Fibroblast of the aortic adventitia (primary cell): ENCODE measurements around the gene FHDC1. TPM values are rescaled to one million over a fixed set of nuclear protein-coding genes. Genes with fewer than 3 reads are reported as not detected.

ENCODE experiments used
- DNase-seq: peaks from one replicate; pipeline ENCODE4 v3.0.0-alpha.2; 2010; ENCODE audit warnings: low read depth
- H3K4me3 ChIP-seq: 2 replicates; pipeline ENCODE4 v1.5.1; 2011; ENCODE audit warnings: low read depth, mild to moderate bottlenecking, control low read depth, low read length, moderate library complexity
- total RNA-seq: library from RNA; depleted of rRNA; stranded (reverse); fragments of >200 nt; gene quantifications from 2 replicates; pipeline ENCODE4 v1.2.3, GENCODE V29; 2012; ENCODE audit warnings: low replicate concordance
- TF ChIP-seq, protein P1 (sequence below): IDR thresholded peaks from 2 replicates; pipeline ENCODE4 v1.5.1; 2011; ENCODE audit warnings: mild to moderate bottlenecking, low read length, control low read depth, inconsistent platforms; ENCODE audit not compliant: insufficient read depth

FHDC1 gene
- total RNA-seq, 1 donor, result 0.09 TPM

DNA sequence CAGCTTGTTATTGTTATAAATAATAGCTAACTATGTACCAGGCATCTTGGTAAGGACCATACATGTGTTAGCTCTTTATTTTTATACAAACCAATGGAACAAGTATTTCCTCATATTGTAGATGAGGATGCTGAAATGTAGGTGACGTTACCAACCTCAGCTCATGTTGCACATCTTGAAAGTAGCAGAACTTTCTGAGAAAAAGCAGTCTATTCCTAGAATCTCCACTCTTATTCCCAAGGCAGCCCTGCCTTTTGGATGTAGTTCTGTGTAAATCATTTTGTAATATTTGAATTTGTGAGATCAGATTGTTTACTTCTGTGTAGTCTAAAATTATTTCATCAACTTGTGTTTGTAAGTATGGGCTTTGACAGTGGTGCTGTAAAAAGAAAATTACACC is 5.3 kb downstream of the FHDC1 start:
- DNase-seq, result no peak
- TF ChIP-seq, protein P1, sequence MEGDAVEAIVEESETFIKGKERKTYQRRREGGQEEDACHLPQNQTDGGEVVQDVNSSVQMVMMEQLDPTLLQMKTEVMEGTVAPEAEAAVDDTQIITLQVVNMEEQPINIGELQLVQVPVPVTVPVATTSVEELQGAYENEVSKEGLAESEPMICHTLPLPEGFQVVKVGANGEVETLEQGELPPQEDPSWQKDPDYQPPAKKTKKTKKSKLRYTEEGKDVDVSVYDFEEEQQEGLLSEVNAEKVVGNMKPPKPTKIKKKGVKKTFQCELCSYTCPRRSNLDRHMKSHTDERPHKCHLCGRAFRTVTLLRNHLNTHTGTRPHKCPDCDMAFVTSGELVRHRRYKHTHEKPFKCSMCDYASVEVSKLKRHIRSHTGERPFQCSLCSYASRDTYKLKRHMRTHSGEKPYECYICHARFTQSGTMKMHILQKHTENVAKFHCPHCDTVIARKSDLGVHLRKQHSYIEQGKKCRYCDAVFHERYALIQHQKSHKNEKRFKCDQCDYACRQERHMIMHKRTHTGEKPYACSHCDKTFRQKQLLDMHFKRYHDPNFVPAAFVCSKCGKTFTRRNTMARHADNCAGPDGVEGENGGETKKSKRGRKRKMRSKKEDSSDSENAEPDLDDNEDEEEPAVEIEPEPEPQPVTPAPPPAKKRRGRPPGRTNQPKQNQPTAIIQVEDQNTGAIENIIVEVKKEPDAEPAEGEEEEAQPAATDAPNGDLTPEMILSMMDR, result no peak
- H3K4me3 ChIP-seq, result no peak overlapping the region

DNA sequence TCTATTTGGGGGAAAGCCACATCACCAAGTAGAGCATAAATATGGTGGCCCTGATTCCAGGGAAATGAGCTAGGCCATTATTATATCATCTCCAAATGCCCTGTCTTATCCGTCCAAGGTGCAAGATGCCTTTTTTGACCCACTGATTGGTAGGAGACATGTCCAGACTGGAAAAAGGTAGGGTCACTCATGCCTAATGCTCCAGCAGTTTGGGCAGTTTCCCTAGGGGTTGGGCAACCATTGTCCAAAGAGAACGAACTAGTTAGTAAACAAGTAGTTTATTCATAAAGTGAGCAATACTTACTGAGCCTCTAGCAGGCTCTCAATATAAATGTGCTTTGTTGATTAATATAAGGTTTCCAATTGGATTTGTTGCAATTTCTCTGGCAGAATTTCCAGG is 6.2 kb downstream of the FHDC1 start:
- H3K4me3 ChIP-seq, result no peak overlapping the region
- TF ChIP-seq, protein P1, result no peak
- DNase-seq, result no peak

DNA sequence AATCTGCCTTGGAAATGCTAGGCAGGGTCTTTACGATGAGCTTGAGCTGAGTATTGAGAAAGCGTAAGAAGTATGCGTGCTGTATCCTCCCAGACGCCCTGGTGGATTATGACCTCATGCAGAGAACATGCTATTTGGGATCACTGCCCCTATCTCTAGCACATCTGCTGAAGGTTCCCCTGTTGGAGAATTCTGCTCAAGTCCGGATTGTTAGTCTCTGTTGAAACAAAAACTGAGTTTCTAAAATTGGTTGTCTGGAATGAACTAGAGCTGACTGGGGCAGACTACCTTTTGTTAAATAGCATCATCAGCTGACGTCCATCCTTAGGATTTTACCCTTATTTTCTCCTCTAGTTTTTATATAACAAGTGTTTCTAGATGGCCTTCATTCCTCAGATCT is 7.5 kb downstream of the FHDC1 start:
- no peak overlapping the region for H3K4me3 ChIP-seq
- DNase-seq, result peak; percentile 79
- TF ChIP-seq, protein P1, result no peak

DNA sequence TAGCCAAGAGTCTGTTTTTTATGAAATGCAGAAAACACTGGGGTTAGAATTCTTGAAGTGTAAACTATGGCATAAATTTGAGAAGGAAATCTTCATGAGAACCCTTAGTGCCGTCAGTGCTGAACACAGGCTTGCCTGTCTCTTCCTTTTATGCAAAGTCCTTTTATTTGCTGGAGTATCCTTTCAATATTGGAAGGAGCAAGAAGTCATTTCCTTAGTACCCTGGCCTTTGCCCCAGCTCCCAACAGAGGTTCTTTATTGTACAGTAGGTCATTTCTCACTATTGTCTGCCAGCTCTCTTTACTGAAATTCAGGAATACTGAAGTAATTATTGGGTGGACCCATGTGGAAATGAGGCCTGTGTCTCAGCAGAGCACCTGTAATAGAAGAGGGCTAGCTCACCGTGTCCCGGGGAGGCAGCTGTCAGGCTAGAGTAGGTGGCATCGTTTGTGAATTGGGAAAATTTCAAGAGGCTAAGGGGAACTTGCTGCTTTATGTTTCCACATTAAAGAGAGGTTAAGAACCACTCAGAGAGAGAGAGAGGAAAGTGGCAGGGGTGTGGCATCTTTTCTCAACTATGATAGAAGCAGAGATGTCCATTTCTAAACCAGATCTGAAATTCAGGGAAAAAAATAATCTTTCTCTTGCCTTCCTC is 8.7 kb downstream of the FHDC1 start:
- H3K4me3 ChIP-seq, result no peak overlapping the region
- TF ChIP-seq, protein P1, result no peak
- no peak for DNase-seq

GRCh38 chr4:152945639-152946038 is 9.5 kb downstream of the FHDC1 start:
- DNase-seq, result no peak
- TF ChIP-seq, protein P1, result no peak
- H3K4me3 ChIP-seq, result no peak overlapping the region

GRCh38 chr4:152946446-152946845 is 10.3 kb downstream of the FHDC1 start:
- no peak overlapping the region for H3K4me3 ChIP-seq
- TF ChIP-seq, protein P1, result no peak
- DNase-seq, result no peak

DNA sequence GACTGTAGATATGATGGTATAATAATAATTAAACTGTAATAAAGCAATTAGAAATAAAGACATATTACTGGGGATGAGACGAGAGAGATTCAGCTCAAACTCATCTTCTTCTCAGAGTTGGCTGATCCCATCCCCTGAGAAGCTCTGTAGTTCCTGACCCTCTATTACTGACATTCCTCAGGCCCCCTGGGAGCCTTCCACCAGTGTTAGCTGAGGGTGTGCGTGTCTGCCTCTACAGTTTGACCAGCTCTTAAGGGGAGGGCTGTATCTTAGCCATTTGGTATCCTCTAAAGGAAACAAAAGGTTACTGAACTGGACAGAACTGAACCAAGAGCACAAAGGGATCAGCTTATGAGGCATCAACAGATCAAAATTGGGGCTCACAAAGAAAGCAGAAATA is 11.2 kb downstream of the FHDC1 start:
- no peak for DNase-seq
- no peak overlapping the region for H3K4me3 ChIP-seq
- TF ChIP-seq, protein P1, result no peak
